ENCODE data around the gene PPFIBP2.

PPFIBP2 gene

GRCh38 chr11:7558046-7558445, 44.2 kb downstream of the PPFIBP2 start:
- no peak for DNase-seq

- no peak for DNase-seq
Measured at GRCh38 chr11:7559398-7560283, 45.8 kb downstream of the PPFIBP2 start.

GRCh38 chr11:7561562-7561961, 47.8 kb downstream of the PPFIBP2 start:
- no peak for DNase-seq

GRCh38 chr11:7563281-7563680, 49.5 kb downstream of the PPFIBP2 start:
- DNase-seq = no peak

DNA sequence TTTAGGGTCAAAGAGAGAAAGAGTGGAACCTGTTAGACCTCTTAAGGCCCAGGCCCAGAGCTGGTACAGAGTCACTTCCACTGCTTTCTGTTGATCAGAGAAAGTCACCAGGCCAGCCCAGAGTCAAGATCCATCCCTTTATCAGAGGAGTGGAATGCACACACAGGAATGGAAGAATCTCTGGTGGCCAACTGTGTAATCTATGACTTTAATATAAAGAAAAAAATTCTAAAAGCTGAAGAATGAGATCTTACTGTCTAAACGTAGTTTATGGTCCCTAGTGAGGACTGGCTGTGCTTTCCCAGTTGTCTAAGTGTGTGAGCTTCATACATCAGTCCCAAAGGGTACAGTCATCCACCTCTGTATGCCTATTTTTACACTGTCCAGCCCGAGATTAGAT, 51.0 kb downstream of the PPFIBP2 start:
- DNase-seq = no peak

GRCh38 chr11:7567311-7567710, 53.5 kb downstream of the PPFIBP2 start:
- DNase-seq = no peak

DNA sequence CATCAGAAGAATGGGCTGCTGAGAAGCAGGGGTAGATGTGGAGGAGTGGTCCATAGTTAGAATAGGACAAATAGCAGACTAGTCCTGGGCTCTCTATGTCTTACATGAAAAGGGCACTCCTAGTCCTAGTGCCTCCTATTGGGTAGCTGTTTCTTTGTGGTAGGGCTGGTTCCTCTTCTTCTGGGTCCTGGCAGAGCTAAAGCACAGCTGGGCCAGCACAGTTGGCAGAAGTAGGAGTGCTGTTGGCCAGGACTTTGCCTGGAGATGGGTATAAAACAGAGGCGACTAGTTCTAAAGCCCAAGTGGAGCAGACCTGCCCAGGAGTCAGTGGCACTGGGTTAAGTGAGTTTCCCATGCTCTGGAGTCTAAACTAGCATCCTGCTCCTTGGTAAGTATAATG, 55.2 kb downstream of the PPFIBP2 start:
- no peak for DNase-seq

DNA sequence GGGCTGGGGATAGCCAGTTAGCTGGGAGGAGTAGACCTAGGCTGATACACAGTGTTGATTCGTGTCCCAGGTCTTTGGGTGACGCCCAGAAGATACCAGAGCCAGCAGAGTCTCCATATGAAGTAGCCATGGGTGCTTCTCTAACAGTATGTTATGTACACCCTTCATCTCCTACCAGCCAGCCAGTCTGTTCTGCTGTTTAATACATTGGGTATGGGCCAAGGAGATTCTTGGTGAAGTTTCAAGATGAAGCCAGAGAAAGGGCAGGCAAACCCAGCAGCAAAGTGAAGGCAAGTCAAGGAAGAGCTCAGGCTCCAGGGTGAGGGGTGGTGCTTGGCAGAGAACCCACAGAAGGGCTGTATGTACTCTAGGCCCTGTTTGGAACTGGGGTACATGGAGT, 56.4 kb downstream of the PPFIBP2 start:
- DNase-seq = no peak

- DNase-seq = no peak
Measured at GRCh38 chr11:7570938-7571521, 57.2 kb downstream of the PPFIBP2 start.

- peak in 1 of 2 experiments; percentile 37 for DNase-seq
Measured at GRCh38 chr11:7571640-7572000, 57.8 kb downstream of the PPFIBP2 start.

- no peak for DNase-seq
Measured at GRCh38 chr11:7572001-7572712, 58.4 kb downstream of the PPFIBP2 start.

- no peak for DNase-seq
Measured at GRCh38 chr11:7573193-7573557, 59.4 kb downstream of the PPFIBP2 start.

DNA sequence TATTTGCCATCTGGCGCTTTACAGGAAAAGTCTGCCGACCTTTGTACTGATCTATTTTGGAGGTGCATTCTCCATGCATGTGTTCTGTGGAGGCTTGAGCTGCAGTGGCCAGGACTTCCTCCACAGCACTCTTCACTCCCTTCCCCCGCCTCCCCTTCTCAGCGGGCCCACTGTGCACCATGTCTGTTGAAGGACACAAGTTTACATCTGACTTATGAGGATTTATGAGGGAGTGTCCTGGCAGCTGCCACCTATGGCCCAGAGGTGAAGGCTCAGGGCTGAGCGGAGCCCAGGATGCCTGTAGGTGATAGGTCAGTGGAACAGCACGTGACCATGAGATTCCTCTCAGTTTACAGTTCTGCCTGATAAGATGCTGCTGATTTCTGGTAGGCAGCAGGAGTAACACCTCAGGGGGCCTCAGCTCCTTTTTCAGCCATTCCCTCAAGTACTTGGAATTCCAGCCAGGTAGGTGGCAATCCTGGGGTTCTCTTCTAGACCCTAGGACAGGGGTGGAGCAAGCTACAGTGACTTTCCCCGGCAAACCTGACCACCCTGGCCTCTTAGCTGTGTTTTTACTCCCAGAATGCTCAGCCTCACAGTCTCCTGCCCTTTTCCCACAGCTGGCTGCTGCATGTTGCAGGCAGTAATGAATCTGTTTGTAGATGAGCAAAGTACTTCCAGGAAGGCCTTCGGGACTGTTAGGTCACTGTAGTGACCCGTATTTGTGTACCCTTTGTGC, 59.9 kb downstream of the PPFIBP2 start:
- DNase-seq = no peak

- no peak for DNase-seq
Measured at GRCh38 chr11:7574491-7575130, 60.8 kb downstream of the PPFIBP2 start.

DNA sequence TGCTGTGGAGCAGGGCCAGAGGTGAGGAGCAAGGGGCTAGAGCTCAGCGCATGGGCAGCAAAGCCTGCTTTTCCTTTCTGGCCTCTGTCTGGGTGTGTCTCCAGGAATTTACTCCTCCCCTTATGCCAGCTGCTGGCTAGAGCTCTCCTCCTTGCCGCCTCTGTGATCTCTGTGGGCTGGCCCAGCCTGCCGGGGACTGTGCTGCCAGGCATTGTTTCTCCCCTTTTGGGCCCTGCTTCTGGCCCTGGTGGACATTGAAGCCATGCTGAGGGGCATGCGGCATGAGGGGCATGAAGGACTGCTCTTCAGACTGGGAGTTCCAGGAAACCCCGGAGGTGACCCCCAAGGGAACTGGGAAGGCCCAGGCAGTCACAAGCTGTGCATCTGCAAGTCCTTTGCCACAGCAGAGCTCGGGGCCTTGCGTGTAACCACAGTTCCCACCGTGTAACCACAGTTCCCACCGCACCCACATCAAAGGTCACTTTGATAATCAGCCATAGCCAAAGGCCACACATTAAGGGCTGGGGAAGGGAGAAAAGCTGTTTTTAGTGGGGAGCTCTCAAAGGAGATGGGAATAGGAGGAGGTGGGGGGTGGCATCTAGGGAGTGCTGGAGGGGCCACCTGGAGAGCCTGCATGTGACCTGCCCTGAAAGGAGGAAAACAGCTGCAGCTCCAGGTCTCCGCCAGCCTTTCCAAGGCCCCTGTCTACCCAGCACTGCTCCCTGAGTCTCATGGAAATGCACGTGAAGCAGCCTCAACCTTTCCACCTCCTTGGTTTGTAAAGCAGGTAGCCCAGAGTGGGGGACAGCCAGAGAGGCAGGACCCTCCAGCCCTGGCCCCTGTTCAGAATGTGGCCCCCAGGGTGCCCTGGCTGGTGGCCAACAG, 62.3 kb downstream of the PPFIBP2 start:
- DNase-seq = no peak

DNA sequence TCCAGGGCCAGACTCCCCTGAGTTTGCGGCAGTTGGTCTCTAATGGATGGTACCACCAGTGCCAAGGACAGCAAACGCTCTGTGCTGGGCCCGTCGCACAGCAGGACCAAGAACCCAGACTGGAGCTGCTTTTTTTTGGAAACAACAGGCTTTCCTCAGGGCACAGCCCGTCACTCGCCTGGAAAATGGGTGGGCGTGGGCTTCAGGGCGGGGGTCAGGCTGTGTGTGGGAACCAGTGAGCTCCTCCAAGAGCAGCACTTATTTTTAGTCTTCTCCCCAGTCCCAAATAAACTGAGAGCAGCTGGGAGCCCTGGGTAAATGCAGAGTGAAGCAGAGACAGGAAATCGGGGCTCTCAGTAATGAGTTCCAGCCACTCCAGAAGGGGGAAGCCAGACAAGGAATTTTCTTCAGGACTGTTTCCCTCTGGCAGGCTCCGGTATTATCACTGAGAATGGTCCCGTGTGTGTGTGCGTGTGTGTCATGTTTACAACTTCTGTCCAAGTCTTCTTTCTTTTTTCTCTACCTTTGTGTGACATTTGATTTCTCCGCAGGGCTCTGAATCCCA, 63.0 kb downstream of the PPFIBP2 start:
- DNase-seq = no peak

GRCh38 chr11:7577291-7578190, 63.7 kb downstream of the PPFIBP2 start:
- DNase-seq = no peak

DNA sequence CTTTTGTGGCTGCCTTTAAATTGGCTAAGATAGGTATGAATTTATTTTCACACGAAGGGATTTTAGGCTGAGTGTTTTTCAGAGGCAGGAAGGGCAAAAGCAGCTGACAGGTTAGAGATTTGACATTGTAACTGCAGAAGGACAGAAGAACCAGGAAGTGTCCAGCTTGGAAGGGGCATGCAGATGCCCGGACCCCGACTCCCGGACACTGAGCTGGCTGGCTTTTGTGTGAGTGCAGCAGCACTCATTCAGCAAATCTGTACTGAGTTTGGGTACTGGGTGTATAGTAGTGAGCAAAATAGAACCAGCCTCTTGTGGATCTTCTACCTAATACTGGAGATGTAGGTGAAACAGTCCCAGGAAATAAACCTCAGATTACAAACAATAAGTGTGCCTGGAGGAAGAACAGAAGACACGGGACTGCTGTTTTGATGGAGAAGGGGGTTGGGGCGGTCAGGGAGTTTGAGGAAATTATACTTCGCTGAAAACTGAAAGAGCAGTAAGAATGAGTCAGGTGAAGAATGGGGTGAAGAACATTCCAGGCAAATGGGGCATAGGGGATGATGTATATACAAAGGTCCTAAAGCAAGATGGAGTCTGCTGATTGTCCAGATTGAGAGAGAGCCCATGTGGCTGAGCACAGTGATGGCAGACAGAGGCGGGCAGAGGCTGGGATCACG, 64.6 kb downstream of the PPFIBP2 start:
- DNase-seq = no peak

- no peak for DNase-seq
Measured at GRCh38 chr11:7579361-7579791, 65.6 kb downstream of the PPFIBP2 start.

All from SW 1271 (cell line).